WTC11 (cell line): ENCODE results near the gene OR1D5.
"Not testable (repeated sequence)": the region's sequence is repeated elsewhere in the genome, so short reads cannot be mapped to it uniquely, and the experiment has no call there.

Experiments used
- ATF1 ChIP-seq: sonication (generic); formaldehyde crosslinking; IDR thresholded peaks from 2 replicates; pipeline ENCODE4 v1.8.1; 2023; ENCODE audit warnings: mild to moderate bottlenecking, moderate library complexity, missing genetic modification reagents
- CREB1 ChIP-seq: sonication (generic); formaldehyde crosslinking; IDR thresholded peaks from 2 replicates; pipeline ENCODE4 v1.8.0; 2023; ENCODE audit warnings: mild to moderate bottlenecking, missing genetic modification reagents
- SOX15 ChIP-seq: fragments of 250-450 bp; sonication (Bioruptor Pico); IDR thresholded peaks from 2 replicates; pipeline ENCODE4 v1.9.0; 2021; ENCODE audit warnings: mild to moderate bottlenecking
- SP1 ChIP-seq: sonication (generic); formaldehyde crosslinking; conservative IDR thresholded peaks from 2 replicates; pipeline ENCODE4 v1.8.1; 2022; ENCODE audit warnings: missing genetic modification reagents
- TEAD4 ChIP-seq: sonication (generic); formaldehyde crosslinking; IDR thresholded peaks from 2 replicates; pipeline ENCODE4 v1.8.0; 2022; ENCODE audit warnings: mild to moderate bottlenecking, missing genetic modification reagents
- ZNF121 ChIP-seq: sonication (generic); formaldehyde crosslinking; IDR thresholded peaks from 2 replicates; pipeline ENCODE4 v1.8.0; 2023; ENCODE audit warnings: missing genetic modification reagents
- TF ChIP-seq, protein P1 (sequence below): sonication (generic); formaldehyde crosslinking; IDR thresholded peaks from 2 replicates; pipeline ENCODE4 v1.8.1; 2023; ENCODE audit warnings: mild to moderate bottlenecking, missing genetic modification reagents, moderate library complexity
- TF ChIP-seq, protein P2 (sequence below): fragments of 200-600 bp; IDR thresholded peaks from 2 replicates; pipeline ENCODE4 v1.8.0; 2022; ENCODE audit warnings: antibody characterized with exemption
- TF ChIP-seq, protein P3 (sequence below): sonication (generic); formaldehyde crosslinking; IDR thresholded peaks from 2 replicates; pipeline ENCODE4 v1.8.0; 2022; ENCODE audit warnings: mild to moderate bottlenecking, missing genetic modification reagents
- TF ChIP-seq, protein P4 (sequence below): sonication (generic); formaldehyde crosslinking; IDR thresholded peaks from 2 replicates; pipeline ENCODE4 v1.8.0; 2022; ENCODE audit warnings: missing genetic modification reagents
- TF ChIP-seq, protein P5 (sequence below): sonication (generic); formaldehyde crosslinking; IDR thresholded peaks from 2 replicates; pipeline ENCODE4 v1.8.1; 2023; ENCODE audit warnings: mild to moderate bottlenecking, missing genetic modification reagents
- TF ChIP-seq, protein P6 (sequence below): sonication (generic); formaldehyde crosslinking; IDR thresholded peaks from 2 replicates; pipeline ENCODE4 v1.8.1; 2022; ENCODE audit warnings: mild to moderate bottlenecking, moderate library complexity, missing genetic modification reagents
- TF ChIP-seq, protein P7 (sequence below): sonication (generic); formaldehyde crosslinking; IDR thresholded peaks from 2 replicates; pipeline ENCODE4 v1.8.1; 2022; ENCODE audit warnings: low read depth, missing genetic modification reagents, borderline replicate concordance

DNA sequence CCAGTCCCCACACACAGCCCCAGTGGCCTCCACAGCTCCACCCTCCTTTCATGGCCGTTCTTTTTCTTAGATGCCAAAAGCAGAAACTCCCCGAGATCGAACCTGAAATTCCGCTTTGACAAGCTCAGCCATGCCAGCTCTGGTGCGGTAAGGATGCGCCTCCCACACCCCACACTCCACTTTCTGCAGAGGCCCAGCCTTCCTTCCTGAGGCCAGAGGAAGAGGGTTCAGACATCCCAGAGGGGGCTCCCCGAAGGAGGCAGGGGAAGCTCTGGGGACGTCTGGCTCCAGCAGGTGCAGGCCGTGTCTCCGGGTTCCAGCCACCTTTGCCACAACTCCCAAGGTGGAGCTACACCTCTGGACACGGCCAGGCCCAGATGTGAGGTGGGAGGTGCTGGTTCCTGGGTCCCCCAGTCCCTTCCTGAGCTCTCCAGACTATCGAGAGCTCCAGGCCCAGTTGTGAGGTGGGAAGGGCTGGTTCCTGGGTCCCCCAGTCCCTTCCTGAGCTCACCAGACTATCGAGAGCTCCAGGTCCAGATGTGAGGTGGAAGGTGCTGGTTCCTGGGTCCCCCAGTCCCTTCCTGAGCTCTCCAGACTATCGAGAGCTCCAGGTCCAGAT, 32.4 kb downstream of the OR1D5 start:
- TF ChIP-seq, protein P1, sequence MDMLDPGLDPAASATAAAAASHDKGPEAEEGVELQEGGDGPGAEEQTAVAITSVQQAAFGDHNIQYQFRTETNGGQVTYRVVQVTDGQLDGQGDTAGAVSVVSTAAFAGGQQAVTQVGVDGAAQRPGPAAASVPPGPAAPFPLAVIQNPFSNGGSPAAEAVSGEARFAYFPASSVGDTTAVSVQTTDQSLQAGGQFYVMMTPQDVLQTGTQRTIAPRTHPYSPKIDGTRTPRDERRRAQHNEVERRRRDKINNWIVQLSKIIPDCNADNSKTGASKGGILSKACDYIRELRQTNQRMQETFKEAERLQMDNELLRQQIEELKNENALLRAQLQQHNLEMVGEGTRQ = not testable (repeated sequence)
- TF ChIP-seq CREB1 (CRISPR knock-in tag); ZNF121 (CRISPR knock-in tag); SP1 (CRISPR knock-in tag); TEAD4 (CRISPR knock-in tag); ATF1; SOX15: not testable (repeated sequence)
- TF ChIP-seq, protein P2, sequence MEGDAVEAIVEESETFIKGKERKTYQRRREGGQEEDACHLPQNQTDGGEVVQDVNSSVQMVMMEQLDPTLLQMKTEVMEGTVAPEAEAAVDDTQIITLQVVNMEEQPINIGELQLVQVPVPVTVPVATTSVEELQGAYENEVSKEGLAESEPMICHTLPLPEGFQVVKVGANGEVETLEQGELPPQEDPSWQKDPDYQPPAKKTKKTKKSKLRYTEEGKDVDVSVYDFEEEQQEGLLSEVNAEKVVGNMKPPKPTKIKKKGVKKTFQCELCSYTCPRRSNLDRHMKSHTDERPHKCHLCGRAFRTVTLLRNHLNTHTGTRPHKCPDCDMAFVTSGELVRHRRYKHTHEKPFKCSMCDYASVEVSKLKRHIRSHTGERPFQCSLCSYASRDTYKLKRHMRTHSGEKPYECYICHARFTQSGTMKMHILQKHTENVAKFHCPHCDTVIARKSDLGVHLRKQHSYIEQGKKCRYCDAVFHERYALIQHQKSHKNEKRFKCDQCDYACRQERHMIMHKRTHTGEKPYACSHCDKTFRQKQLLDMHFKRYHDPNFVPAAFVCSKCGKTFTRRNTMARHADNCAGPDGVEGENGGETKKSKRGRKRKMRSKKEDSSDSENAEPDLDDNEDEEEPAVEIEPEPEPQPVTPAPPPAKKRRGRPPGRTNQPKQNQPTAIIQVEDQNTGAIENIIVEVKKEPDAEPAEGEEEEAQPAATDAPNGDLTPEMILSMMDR = not testable (repeated sequence)
- TF ChIP-seq, protein P3, sequence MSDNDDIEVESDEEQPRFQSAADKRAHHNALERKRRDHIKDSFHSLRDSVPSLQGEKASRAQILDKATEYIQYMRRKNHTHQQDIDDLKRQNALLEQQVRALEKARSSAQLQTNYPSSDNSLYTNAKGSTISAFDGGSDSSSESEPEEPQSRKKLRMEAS (CRISPR knock-in tag) = not testable (repeated sequence)
- TF ChIP-seq, protein P4, sequence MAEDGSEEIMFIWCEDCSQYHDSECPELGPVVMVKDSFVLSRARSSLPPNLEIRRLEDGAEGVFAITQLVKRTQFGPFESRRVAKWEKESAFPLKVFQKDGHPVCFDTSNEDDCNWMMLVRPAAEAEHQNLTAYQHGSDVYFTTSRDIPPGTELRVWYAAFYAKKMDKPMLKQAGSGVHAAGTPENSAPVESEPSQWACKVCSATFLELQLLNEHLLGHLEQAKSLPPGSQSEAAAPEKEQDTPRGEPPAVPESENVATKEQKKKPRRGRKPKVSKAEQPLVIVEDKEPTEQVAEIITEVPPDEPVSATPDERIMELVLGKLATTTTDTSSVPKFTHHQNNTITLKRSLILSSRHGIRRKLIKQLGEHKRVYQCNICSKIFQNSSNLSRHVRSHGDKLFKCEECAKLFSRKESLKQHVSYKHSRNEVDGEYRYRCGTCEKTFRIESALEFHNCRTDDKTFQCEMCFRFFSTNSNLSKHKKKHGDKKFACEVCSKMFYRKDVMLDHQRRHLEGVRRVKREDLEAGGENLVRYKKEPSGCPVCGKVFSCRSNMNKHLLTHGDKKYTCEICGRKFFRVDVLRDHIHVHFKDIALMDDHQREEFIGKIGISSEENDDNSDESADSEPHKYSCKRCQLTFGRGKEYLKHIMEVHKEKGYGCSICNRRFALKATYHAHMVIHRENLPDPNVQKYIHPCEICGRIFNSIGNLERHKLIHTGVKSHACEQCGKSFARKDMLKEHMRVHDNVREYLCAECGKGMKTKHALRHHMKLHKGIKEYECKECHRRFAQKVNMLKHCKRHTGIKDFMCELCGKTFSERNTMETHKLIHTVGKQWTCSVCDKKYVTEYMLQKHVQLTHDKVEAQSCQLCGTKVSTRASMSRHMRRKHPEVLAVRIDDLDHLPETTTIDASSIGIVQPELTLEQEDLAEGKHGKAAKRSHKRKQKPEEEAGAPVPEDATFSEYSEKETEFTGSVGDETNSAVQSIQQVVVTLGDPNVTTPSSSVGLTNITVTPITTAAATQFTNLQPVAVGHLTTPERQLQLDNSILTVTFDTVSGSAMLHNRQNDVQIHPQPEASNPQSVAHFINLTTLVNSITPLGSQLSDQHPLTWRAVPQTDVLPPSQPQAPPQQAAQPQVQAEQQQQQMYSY (CRISPR knock-in tag) = not testable (repeated sequence)
- TF ChIP-seq, protein P5, sequence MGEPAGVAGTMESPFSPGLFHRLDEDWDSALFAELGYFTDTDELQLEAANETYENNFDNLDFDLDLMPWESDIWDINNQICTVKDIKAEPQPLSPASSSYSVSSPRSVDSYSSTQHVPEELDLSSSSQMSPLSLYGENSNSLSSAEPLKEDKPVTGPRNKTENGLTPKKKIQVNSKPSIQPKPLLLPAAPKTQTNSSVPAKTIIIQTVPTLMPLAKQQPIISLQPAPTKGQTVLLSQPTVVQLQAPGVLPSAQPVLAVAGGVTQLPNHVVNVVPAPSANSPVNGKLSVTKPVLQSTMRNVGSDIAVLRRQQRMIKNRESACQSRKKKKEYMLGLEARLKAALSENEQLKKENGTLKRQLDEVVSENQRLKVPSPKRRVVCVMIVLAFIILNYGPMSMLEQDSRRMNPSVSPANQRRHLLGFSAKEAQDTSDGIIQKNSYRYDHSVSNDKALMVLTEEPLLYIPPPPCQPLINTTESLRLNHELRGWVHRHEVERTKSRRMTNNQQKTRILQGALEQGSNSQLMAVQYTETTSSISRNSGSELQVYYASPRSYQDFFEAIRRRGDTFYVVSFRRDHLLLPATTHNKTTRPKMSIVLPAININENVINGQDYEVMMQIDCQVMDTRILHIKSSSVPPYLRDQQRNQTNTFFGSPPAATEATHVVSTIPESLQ = not testable (repeated sequence)
- TF ChIP-seq, protein P6, sequence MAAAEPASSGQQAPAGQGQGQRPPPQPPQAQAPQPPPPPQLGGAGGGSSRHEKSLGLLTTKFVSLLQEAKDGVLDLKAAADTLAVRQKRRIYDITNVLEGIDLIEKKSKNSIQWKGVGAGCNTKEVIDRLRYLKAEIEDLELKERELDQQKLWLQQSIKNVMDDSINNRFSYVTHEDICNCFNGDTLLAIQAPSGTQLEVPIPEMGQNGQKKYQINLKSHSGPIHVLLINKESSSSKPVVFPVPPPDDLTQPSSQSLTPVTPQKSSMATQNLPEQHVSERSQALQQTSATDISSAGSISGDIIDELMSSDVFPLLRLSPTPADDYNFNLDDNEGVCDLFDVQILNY (CRISPR knock-in tag) = not testable (repeated sequence)
- TF ChIP-seq, protein P7, sequence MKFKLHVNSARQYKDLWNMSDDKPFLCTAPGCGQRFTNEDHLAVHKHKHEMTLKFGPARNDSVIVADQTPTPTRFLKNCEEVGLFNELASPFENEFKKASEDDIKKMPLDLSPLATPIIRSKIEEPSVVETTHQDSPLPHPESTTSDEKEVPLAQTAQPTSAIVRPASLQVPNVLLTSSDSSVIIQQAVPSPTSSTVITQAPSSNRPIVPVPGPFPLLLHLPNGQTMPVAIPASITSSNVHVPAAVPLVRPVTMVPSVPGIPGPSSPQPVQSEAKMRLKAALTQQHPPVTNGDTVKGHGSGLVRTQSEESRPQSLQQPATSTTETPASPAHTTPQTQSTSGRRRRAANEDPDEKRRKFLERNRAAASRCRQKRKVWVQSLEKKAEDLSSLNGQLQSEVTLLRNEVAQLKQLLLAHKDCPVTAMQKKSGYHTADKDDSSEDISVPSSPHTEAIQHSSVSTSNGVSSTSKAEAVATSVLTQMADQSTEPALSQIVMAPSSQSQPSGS (CRISPR knock-in tag) = not testable (repeated sequence)
